ENCODE data around the gene PPL.

The PPL gene

DNA sequence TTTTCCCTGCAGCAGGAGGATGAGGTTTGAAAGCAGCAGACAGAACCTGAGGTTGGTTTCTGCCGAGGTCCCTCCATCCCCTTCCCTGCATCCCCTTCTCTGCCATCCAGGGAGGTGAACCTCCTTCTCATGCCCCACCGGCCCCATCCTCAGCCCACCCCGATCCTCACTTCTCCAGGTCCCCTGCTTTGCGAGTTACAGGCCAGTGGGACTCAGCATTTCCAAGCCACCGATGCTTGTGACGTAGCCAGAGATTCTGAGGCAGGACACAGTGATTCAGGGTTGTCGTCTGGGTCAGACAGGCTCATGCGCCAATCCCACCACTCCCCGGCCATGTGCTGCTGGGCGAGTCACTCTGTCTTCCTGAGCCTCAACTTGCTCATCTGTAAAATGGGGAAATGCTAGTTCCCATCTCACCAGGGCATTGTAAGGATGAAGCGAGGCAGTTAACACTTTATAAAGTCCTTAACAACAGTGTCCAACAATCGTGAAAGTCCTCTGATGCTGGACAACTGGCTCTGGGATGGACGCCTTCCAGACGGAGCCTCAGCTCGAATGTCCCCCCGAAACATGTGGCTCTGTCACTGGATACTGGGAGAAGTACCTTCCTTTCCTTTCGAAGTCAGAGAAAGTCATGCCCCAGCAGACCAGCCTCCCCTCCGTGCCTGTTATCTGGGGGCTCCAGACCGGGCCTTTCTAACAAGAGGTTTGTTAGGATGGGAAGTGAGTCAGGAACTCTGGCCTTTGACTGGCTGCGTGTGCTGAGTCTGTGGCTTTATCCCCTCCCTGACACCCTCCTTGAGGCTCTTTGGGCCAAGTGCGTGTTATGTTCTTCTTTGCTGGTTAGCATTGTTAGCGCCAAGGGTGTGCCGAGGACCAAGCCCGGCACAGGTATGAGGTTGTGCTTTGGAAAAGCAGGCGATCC lies 43.0 kb upstream of the PPL start:
- in situ Hi-C loops (cut with MboI; ENCODE audit: low pct_unique_long_range_greater_than_20kb, low sequenced_read_pairs, unreplicated experiment): no loop called here

DNA sequence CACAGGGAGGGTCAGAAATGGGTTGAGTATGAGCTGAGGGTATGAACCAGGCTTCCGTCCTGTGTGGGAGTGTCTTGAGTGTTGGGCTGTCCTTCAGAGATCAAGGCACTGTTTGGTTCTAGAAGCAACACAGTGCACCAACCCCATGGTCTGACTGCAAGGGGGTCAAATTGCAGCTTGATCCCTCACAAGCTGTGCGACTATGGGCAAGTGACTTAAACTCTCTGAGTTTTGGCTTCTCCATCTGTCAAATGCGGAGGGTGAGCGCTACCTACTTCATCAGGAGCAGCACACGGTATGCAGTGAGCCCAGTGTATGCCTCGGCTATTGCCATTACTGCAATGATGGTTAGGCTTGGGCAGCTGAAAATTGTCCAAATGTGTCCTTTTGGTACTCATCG lies 42.2 kb upstream of the PPL start:
- TF ChIP-seq, protein P1, sequence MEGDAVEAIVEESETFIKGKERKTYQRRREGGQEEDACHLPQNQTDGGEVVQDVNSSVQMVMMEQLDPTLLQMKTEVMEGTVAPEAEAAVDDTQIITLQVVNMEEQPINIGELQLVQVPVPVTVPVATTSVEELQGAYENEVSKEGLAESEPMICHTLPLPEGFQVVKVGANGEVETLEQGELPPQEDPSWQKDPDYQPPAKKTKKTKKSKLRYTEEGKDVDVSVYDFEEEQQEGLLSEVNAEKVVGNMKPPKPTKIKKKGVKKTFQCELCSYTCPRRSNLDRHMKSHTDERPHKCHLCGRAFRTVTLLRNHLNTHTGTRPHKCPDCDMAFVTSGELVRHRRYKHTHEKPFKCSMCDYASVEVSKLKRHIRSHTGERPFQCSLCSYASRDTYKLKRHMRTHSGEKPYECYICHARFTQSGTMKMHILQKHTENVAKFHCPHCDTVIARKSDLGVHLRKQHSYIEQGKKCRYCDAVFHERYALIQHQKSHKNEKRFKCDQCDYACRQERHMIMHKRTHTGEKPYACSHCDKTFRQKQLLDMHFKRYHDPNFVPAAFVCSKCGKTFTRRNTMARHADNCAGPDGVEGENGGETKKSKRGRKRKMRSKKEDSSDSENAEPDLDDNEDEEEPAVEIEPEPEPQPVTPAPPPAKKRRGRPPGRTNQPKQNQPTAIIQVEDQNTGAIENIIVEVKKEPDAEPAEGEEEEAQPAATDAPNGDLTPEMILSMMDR (IDR thresholded peaks at IDR 0.05; ENCODE audit: extremely low read depth, insufficient read depth, missing control alignments): no peak
- in situ Hi-C loops (cut with MboI; ENCODE audit: low pct_unique_long_range_greater_than_20kb, low sequenced_read_pairs, unreplicated experiment): no loop called here
- DNase-seq (ENCODE audit: low spot score): no peak

More for the DNA sequence above, 43.0 kb upstream of the PPL start:
- TF ChIP-seq, protein P1 (IDR thresholded peaks at IDR 0.05; ENCODE audit: extremely low read depth, insufficient read depth, missing control alignments): no peak
- no peak for DNase-seq (ENCODE audit: low spot score)

DNA sequence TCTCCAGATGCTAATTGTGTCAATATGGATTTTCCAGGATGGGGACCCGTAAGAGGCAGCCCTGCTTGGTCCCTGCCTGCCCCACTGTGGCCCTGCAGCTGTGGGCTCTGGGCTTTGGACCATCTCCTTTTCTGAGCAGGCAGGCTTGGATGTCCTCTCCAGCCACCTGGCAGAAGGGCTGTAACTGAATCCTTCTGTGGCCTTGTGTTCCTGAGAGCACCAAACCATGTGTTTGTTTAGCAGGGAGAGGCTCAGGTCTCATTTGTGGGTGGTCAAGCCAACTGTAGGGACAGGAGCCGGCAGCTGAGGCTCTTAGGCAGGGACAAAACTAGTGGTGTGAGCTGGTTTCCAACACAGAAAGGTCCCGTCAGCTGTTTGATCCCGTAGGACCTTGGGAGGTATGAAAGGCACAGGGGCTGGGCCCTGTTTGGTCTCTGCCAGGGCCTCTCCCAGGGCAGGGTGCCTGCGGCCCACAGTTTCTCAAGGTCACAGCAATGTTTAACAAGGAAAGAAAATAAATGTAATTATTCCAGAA lies 39.7 kb upstream of the PPL start:
- no peak for DNase-seq (ENCODE audit: low spot score)
- in situ Hi-C loops (cut with MboI; ENCODE audit: low pct_unique_long_range_greater_than_20kb, low sequenced_read_pairs, unreplicated experiment): no loop called here
- TF ChIP-seq, protein P1 (IDR thresholded peaks at IDR 0.05; ENCODE audit: extremely low read depth, insufficient read depth, missing control alignments): no peak

DNA sequence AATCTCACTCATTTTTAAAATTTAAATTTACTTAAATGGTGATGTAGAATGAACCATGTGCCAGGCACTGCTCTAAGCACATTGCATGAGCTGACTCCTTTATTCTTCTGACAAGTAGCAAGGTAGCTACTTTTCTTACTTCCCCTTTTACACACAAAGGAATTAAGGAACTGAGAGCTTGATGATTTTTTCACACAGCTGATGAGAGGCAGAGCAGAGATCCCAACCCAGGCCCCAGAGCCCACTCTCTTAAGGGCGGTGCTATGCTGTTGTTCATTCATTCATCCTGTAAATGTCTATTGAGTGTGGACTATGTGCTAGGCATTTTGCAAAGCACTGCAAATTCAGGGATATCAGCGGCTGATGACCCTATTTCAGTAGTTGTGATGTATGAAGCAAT lies 39.1 kb upstream of the PPL start:
- DNase-seq (ENCODE audit: low spot score): peak; percentile 89
- TF ChIP-seq, protein P1 (IDR thresholded peaks at IDR 0.05; ENCODE audit: extremely low read depth, insufficient read depth, missing control alignments): no peak
- in situ Hi-C loops (cut with MboI; ENCODE audit: low pct_unique_long_range_greater_than_20kb, low sequenced_read_pairs, unreplicated experiment): no loop called here

DNA sequence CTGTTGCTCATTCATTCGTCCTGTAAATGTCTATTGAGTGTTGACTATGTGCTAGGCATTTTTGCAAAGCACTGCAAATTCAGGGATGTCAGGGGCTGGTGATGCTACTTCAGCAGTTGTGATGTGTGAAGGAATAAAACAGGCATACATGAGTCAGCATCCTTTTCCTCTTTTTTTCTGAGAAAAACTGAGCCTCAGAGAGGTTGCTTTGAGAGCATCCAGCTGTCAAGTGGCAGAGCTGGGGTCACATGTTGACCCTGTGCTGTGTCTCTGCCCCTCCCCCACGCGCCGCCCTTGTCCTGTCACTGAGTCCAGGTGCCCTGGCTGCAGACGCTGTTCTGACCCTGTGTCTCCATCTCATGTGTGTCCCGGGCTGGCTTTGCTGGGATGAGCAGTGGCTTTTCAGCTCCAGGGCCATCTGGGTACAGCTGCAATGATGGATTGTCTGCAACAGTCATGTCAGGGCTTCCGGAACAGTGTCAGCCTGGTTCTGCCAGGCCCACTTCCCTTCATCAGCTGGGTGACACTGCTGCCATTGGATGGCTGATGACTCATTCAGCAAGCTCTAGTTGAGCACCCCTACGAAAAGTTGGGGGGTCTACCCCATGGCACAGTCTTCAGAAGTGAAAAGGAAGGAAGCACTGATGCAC lies 36.1 kb upstream of the PPL start:
- in situ Hi-C loops (cut with MboI; ENCODE audit: low pct_unique_long_range_greater_than_20kb, low sequenced_read_pairs, unreplicated experiment): no loop called here
- TF ChIP-seq, protein P1 (IDR thresholded peaks at IDR 0.05; ENCODE audit: extremely low read depth, insufficient read depth, missing control alignments): no peak
- no peak for DNase-seq (ENCODE audit: low spot score)

DNA sequence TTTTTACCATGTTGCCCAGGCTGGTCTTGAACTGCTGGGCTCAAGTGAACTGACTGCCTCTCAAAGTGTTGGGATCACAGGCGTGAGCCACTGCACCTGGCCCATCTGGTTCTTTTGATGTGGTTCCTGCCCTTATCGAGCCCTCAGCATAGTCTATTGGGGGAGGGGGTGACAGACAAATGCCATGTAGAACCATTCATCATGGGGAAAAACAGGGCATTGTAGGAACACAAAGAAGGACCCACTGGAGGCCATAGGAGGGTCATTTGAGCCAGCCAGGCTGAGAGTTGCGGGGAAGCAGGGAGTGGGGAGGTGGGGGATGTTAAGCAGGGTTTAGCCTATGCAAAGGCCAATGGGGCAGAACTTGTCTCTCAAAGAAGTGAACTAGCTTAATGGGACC lies 33.1 kb upstream of the PPL start:
- in situ Hi-C loops (cut with MboI; ENCODE audit: low pct_unique_long_range_greater_than_20kb, low sequenced_read_pairs, unreplicated experiment): no loop called here
- no peak for DNase-seq (ENCODE audit: low spot score)

More for the DNA sequence above, 33.1 kb upstream of the PPL start:
- TF ChIP-seq, protein P1 (IDR thresholded peaks at IDR 0.05; ENCODE audit: extremely low read depth, insufficient read depth, missing control alignments): no peak
